Cardiac muscle cell (in vitro differentiated cells and primary cell): ENCODE measurements around the gene CLDND1. TPM values are rescaled to one million over a fixed set of nuclear protein-coding genes. Genes with fewer than 3 reads are reported as not detected.
"Not testable (repeated sequence)": the region's sequence is repeated elsewhere in the genome, so short reads cannot be mapped to it uniquely, and the experiment has no call there.

Source experiments
- DNase-seq, 2 donors: peaks; one replicate each; pipeline versions ENCODE4 v3.0.0 to v3.0.0-alpha.2; 2010 to 2017; ENCODE audit warnings: low read depth in 1 of 2, low spot score in 1 of 2
- H3K27ac ChIP-seq: fragments of 200-600 bp; sonication (generic); 2 replicates; pipeline ENCODE4 v1.5.1; 2016
- H3K27me3 ChIP-seq: fragments of 200-600 bp; sonication (generic); 2 replicates; pipeline ENCODE4 v1.6.0; 2016; ENCODE audit warnings: control low read depth
- H3K36me3 ChIP-seq: fragments of 200-600 bp; sonication (generic); 2 replicates; pipeline ENCODE4 v1.5.1; 2016; ENCODE audit warnings: control low read depth
- H3K4me1 ChIP-seq: fragments of 200-600 bp; sonication (generic); 2 replicates; pipeline ENCODE4 v1.8.1; 2017; ENCODE audit warnings: low read depth, mild to moderate bottlenecking, mixed run types
- H3K4me3 ChIP-seq: fragments of 200-600 bp; sonication (generic); 2 replicates; pipeline ENCODE4 v1.5.1; 2016; ENCODE audit warnings: mild to moderate bottlenecking
- H3K9me3 ChIP-seq: fragments of 200-600 bp; sonication (generic); 2 replicates; pipeline ENCODE4 v1.5.1; 2017; ENCODE audit warnings: low read depth, mild to moderate bottlenecking, control low read depth
- polyA plus RNA-seq: library from polyadenylated mRNA; unstranded; fragments of >200 nt; fragmentation: Nextera tagmentation; extraction: Ambion mirVana; gene quantifications from 2 replicates; pipeline ENCODE4 v1.2.1, GENCODE V29; 2016
- total RNA-seq: library from RNA; depleted of rRNA; stranded (reverse); fragments of >200 nt; gene quantifications from 2 replicates; pipeline ENCODE4 v1.2.3, GENCODE V29; 2016
- TF ChIP-seq, protein P1 (sequence below): IDR thresholded peaks from 2 replicates; pipeline ENCODE4 v1.5.1; 2012; ENCODE audit warnings: low read depth, mild to moderate bottlenecking, low read length

CLDND1 gene
- total and polyA plus RNA-seq, 2 experiments from 2014 or later, result 59.6 to 70.1 TPM

DNA sequence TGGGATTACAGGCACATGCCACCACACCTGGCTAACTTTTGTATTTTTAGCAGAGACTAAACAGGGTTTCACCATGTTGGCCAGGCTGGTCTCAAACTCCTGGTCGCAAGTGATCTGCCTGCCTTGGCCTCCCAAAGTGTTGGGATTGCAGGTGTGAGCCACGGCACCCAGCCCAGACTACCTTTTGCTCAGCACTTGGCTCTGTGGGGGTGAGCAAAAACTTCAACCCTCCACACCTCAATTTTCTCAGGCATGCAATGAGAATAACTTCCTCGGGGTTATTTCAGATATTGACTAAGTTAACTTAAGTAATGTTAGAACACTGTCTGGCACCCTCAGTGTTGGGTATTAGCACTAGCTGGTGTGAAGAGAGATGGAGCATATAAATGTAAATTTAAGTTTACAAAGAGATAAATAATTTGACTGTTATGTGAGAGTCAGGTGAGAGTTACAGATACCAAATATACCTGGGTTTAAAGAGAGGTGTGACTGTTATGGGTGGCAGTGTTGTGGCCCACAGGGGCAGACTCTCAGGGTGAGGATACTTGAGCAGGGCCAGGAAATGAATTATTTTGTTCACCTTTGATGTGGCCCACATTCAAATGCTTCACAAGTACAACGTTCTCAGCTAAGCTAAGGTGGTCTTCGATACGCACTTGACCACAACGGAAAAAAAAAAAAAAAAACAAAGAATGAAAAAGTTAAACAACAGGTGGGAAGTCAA is 41.7 kb upstream of the CLDND1 start:
- Histone ChIP-seq H3K36me3 (no peaks in the 10 kb centered on the region), H3K27ac (no peak overlapping the region), H3K4me1 (no peaks in the 10 kb centered on the region), H3K27me3 (no peaks in the 10 kb centered on the region), H3K4me3 (no peak overlapping the region), H3K9me3 (no peaks in the 10 kb centered on the region)
- DNase-seq, result no peak
- TF ChIP-seq, protein P1, sequence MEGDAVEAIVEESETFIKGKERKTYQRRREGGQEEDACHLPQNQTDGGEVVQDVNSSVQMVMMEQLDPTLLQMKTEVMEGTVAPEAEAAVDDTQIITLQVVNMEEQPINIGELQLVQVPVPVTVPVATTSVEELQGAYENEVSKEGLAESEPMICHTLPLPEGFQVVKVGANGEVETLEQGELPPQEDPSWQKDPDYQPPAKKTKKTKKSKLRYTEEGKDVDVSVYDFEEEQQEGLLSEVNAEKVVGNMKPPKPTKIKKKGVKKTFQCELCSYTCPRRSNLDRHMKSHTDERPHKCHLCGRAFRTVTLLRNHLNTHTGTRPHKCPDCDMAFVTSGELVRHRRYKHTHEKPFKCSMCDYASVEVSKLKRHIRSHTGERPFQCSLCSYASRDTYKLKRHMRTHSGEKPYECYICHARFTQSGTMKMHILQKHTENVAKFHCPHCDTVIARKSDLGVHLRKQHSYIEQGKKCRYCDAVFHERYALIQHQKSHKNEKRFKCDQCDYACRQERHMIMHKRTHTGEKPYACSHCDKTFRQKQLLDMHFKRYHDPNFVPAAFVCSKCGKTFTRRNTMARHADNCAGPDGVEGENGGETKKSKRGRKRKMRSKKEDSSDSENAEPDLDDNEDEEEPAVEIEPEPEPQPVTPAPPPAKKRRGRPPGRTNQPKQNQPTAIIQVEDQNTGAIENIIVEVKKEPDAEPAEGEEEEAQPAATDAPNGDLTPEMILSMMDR, result no peak

- H3K27me3 ChIP-seq, result no peaks in the 10 kb centered on the region
- no peaks in the 10 kb centered on the region for H3K4me1 ChIP-seq
- no peak overlapping the region for H3K4me3 ChIP-seq
- TF ChIP-seq, protein P1, result no peak
- peak in 1 of 2 donors; percentile 66 for DNase-seq
- no peaks in the 10 kb centered on the region for H3K36me3 ChIP-seq
- H3K9me3 ChIP-seq, result no peaks in the 10 kb centered on the region
- H3K27ac ChIP-seq, result no peak overlapping the region
Measured at GRCh38 chr3:98563661-98564281, 41.1 kb upstream of the CLDND1 start.

DNA sequence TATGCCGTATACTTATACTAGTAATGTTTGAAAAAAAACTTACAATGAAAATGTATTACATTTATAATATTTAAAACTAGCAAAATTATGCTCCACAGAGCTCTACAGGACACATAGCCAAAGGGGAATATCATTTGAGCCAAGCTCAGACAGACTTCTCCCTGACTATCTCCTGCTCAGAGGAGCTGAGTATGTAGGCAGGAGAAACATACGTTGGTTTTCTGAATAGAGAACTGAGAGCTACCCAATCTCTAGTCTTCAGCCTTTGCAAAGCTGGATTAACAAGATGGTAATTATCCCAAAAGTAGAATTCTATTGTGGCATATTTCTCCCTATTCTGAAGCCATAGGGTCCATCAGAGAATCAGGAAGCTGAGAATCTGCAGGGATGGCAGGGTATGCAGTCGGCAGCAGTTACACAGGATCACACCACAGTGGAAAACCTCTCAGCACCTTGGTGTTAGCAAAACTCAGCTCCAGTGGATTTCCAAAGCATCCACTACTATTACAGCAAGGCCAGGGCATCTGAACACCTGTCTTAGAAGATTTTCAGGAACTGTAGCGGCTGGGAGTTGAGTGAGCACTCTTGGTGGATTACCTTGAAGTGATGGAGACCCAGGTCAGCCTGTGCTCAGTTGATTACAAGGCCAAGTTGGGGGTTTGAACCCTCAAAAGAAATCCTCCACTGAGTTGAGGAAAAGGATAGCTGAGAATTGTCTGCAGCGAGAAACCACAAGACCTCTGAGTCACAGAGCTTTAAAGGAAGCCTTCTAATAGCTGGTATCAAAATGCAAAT is 39.2 kb upstream of the CLDND1 start:
- TF ChIP-seq, protein P1, result no peak
- peaks cover 4% of the 10 kb centered on the region for H3K27me3 ChIP-seq
- no peak for DNase-seq
- H3K36me3 ChIP-seq, result no peaks in the 10 kb centered on the region
- H3K4me3 ChIP-seq, result no peak overlapping the region
- no peak overlapping the region for H3K27ac ChIP-seq
- no peaks in the 10 kb centered on the region for H3K4me1 ChIP-seq
- H3K9me3 ChIP-seq, result no peaks in the 10 kb centered on the region

DNA sequence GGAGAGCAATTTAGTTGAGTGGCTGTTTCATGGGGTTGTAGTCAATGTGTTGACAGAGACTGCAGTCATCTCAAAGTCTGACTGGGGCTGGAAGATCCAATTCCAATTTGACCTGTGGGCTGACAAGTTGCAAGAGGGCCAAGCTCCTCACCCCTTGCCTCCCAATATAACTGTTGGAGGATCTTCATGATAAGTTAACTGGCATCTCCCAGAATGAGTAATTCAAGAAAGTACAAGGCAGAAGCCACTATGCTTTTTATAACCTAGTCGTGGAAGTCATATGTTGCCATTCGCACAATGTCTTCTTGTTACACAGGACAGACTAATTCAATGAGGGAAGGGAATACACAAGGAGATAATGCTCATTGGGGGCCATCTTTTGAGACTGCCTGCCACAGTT is 38.2 kb upstream of the CLDND1 start:
- Histone ChIP-seq H3K4me3 (no peak overlapping the region), H3K9me3 (no peaks in the 10 kb centered on the region), H3K4me1 (no peaks in the 10 kb centered on the region), H3K27me3 (peaks cover 4% of the 10 kb centered on the region), H3K27ac (no peak overlapping the region), H3K36me3 (no peaks in the 10 kb centered on the region)
- TF ChIP-seq, protein P1, result no peak
- DNase-seq, result no peak

DNA sequence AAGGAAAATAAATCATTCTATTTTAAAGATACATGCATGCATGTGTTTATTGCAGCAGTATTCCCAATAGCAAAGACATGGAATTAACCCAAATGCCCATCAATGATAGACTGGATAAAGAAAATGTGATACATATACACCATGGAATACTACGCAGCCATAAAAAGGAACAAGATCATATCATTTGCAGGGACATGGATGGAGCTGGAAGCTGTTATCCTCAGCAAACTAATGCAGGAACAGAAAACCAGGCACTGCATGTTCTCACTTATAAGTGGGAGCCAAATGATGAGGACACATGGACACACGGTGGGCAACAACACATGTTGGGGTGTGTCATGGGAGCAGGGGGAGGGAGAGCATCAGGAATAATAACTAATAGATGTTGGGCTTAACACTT is 37.1 kb upstream of the CLDND1 start:
- H3K27me3 ChIP-seq, H3K4me3 ChIP-seq, H3K4me1 ChIP-seq, H3K9me3 ChIP-seq, H3K27ac ChIP-seq, DNase-seq, H3K36me3 ChIP-seq: not testable (repeated sequence)
